Esophagus muscularis mucosa (tissue), 4 donors: ENCODE results near the gene AGAP1.

ENCODE experiments used
- EP300 ChIP-seq: sonication (generic); formaldehyde crosslinking; IDR thresholded peaks from one replicate; pipeline ENCODE4 v1.6.1; 2017; ENCODE audit warnings: antibody characterized with exemption
- POLR2A ChIP-seq: fragments of 450-650 bp; IDR thresholded peaks from one replicate; pipeline ENCODE4 v1.6.1; 2017; ENCODE audit warnings: antibody characterized with exemption, moderate library complexity, mild to moderate bottlenecking, low read depth
- TF ChIP-seq, protein P1 (sequence below), 3 experiments: fragments of 200-600 bp in 2 of 3; fragments of 450-650 bp in 1 of 3; sonication (generic) in 2 of 3; IDR thresholded peaks; one replicate each; pipeline ENCODE4 v1.5.1; 2017 to 2019; ENCODE audit warnings: antibody characterized with exemption in 3 of 3, mild to moderate bottlenecking in 2 of 3, moderate library complexity in 1 of 3

DNA sequence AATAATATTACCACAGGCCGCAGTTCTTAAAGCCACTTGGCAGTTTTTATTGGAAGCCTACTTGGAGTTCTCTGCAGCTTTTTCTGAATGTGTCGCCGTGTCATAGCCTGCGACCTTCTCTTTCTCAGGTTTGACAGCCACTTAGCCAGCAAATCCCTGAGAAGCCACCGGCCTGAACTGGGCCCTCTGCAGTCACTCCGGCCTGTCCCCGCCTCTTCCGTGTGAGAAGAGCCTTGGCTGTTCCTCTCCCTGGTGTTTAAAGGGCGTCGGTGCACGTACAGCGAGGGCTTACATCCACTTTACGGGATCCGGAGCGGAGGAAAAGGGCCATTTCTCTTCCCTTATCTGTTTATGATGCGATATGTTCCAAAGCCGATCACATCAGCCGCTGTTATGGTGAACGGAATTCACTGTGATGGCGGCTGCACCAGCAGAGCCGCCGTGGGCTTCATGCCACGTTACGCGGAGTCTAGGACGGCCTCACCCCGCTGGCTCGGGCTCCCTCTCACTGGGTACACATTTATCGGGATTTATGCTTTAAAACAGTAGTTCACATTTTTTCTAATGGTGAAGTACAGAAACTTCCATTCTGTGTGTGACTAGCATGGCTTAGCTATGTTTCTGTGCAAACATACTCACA lies 607.6 kb downstream of the AGAP1 start:
- TF ChIP-seq, protein P1, sequence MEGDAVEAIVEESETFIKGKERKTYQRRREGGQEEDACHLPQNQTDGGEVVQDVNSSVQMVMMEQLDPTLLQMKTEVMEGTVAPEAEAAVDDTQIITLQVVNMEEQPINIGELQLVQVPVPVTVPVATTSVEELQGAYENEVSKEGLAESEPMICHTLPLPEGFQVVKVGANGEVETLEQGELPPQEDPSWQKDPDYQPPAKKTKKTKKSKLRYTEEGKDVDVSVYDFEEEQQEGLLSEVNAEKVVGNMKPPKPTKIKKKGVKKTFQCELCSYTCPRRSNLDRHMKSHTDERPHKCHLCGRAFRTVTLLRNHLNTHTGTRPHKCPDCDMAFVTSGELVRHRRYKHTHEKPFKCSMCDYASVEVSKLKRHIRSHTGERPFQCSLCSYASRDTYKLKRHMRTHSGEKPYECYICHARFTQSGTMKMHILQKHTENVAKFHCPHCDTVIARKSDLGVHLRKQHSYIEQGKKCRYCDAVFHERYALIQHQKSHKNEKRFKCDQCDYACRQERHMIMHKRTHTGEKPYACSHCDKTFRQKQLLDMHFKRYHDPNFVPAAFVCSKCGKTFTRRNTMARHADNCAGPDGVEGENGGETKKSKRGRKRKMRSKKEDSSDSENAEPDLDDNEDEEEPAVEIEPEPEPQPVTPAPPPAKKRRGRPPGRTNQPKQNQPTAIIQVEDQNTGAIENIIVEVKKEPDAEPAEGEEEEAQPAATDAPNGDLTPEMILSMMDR (IDR thresholded peaks at IDR 0.05), result no peak
- TF ChIP-seq EP300 (no peak), POLR2A (no peak)
